Suprapubic skin (tissue), 4 donors: ENCODE measurements around the gene TRIM44. TPM values are rescaled to one million over a fixed set of nuclear protein-coding genes. Genes with fewer than 3 reads are reported as not detected.

Source experiments
- DNase-seq, 2 donors: peaks; one replicate each; pipeline ENCODE4 v3.0.0-alpha.2; 2019; ENCODE audit warnings: low spot score in 2 of 2
- H3K27ac ChIP-seq: fragments of 200-600 bp; sonication (generic); one replicate; pipeline ENCODE4 v1.5.1; 2019
- H3K27me3 ChIP-seq: fragments of 200-600 bp; sonication (generic); one replicate; pipeline ENCODE4 v1.5.1; 2019
- H3K36me3 ChIP-seq: fragments of 200-600 bp; sonication (generic); one replicate; pipeline ENCODE4 v1.5.1; 2019
- H3K4me1 ChIP-seq: fragments of 200-600 bp; sonication (generic); one replicate; pipeline ENCODE4 v1.5.1; 2019
- H3K4me3 ChIP-seq: fragments of 200-600 bp; sonication (generic); one replicate; pipeline ENCODE4 v1.5.1; 2019; ENCODE audit warnings: mild to moderate bottlenecking
- H3K9me3 ChIP-seq: fragments of 200-600 bp; sonication (generic); one replicate; pipeline ENCODE4 v1.5.1; 2019
- EP300 ChIP-seq: sonication (generic); formaldehyde crosslinking; IDR thresholded peaks from one replicate; pipeline ENCODE4 v1.6.1; 2017; ENCODE audit warnings: antibody characterized with exemption
- POLR2A ChIP-seq, 2 donors: fragments of 450-650 bp; IDR thresholded peaks; one replicate each; pipeline ENCODE4 v1.6.1; 2017; ENCODE audit warnings: antibody characterized with exemption in 2 of 2, mild to moderate bottlenecking in 2 of 2, moderate library complexity in 2 of 2
- POLR2AphosphoS5 ChIP-seq, 3 donors: sonication (generic); formaldehyde crosslinking; IDR thresholded peaks; one replicate each; pipeline ENCODE4 v1.6.1; 2017; ENCODE audit warnings: antibody characterized with exemption in 3 of 3
- WGBS: methylation state at CpG from one replicate; pipeline ENCODE4 v1.1.5; 2018; 5-methylcytosine and 5-hydroxymethylcytosine counted together
- total RNA-seq, 4 donors: library from RNA; depleted of rRNA; stranded (reverse); fragments of >200 nt; gene quantifications; one replicate each; pipeline ENCODE4 v1.1.0, GENCODE V29; 2016
- TF ChIP-seq, protein P1 (sequence below), 2 donors: fragments of 200-600 bp in 1 of 2; fragments of 450-650 bp in 1 of 2; sonication (generic) in 1 of 2; IDR thresholded peaks; one replicate each; pipeline ENCODE4 v1.5.1; 2016 to 2019; ENCODE audit warnings: antibody characterized with exemption in 2 of 2, mild to moderate bottlenecking in 1 of 2, moderate library complexity in 1 of 2

TRIM44 gene
- total RNA-seq, 4 donors from 2014 or later: 21.3 to 55.7 (median 31.3) TPM

- TF ChIP-seq POLR2A (IDR thresholded peaks at IDR 0.05) (no peak), EP300 (no peak), POLR2AphosphoS5 (IDR thresholded peaks at IDR 0.05) (no peak)
- TF ChIP-seq, protein P1, sequence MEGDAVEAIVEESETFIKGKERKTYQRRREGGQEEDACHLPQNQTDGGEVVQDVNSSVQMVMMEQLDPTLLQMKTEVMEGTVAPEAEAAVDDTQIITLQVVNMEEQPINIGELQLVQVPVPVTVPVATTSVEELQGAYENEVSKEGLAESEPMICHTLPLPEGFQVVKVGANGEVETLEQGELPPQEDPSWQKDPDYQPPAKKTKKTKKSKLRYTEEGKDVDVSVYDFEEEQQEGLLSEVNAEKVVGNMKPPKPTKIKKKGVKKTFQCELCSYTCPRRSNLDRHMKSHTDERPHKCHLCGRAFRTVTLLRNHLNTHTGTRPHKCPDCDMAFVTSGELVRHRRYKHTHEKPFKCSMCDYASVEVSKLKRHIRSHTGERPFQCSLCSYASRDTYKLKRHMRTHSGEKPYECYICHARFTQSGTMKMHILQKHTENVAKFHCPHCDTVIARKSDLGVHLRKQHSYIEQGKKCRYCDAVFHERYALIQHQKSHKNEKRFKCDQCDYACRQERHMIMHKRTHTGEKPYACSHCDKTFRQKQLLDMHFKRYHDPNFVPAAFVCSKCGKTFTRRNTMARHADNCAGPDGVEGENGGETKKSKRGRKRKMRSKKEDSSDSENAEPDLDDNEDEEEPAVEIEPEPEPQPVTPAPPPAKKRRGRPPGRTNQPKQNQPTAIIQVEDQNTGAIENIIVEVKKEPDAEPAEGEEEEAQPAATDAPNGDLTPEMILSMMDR (IDR thresholded peaks at IDR 0.05): no peak
- 77% methylated on average over 5 of the region's 5 CpGs for WGBS
Measured at GRCh38 chr11:35853971-35854370, 191.4 kb downstream of the TRIM44 start.

DNA sequence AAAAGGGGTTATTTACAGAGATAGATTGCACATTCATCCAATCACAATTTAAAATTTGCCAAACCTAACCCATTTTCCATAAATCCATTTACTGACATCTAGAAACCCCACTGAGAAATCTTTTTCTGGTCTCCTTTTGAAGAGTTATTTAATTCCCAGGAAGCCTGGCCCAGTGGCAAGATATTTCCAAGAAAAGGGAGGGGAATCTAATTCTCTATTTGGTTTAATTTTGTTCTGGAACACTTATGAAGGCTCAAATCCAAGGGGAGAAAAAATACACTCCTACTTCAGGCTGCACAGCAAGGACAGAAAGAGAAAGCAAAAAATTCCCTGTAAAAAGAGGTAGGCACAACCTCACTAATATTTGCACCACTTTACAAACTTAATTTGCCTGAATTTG is 193.1 kb downstream of the TRIM44 start:
- Histone ChIP-seq H3K9me3 (no peaks in the 10 kb centered on the region), H3K4me1 (no peaks in the 10 kb centered on the region), H3K27me3 (no peaks in the 10 kb centered on the region), H3K36me3 (no peaks in the 10 kb centered on the region), H3K27ac (no peak overlapping the region), H3K4me3 (no peak overlapping the region)
- no peak for TF ChIP-seq EP300
- no peak for TF ChIP-seq POLR2A (IDR thresholded peaks at IDR 0.05)
- TF ChIP-seq, protein P1 (IDR thresholded peaks at IDR 0.05): no peak
- TF ChIP-seq POLR2AphosphoS5 (IDR thresholded peaks at IDR 0.05): no peak
- no peak for DNase-seq

More at GRCh38 chr11:35853971-35854370, 191.4 kb downstream of the TRIM44 start:
- no peaks in the 10 kb centered on the region for H3K9me3 ChIP-seq
- no peak overlapping the region for H3K4me3 ChIP-seq
- no peak overlapping the region for H3K27ac ChIP-seq
- no peak for DNase-seq
- H3K27me3 ChIP-seq: no peaks in the 10 kb centered on the region
- H3K36me3 ChIP-seq: no peaks in the 10 kb centered on the region
- H3K4me1 ChIP-seq: no peaks in the 10 kb centered on the region

DNA sequence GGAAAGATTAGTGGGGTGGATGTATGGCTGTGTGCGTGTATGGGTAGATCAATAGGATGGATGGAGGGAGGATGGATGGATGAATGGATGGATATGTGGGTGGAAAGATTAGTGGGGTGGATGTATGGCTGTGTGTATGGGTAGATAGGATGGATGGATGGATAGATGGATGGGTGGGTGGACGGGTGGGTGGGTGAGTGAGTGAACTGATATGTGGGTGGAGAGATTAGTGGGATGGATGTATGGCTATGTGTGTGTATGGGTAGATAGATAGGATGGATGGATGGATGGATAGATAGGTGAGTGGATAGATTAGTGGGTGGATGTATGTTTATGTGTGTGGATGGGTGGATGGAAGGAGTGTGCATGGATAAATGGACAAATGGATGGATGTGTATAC is 193.7 kb downstream of the TRIM44 start:
- no peak for DNase-seq
- 89% methylated on average over 2 of the region's 2 CpGs for WGBS
- Histone ChIP-seq H3K27ac (no peak overlapping the region), H3K4me1 (no peaks in the 10 kb centered on the region), H3K36me3 (no peaks in the 10 kb centered on the region), H3K4me3 (no peak overlapping the region), H3K27me3 (no peaks in the 10 kb centered on the region), H3K9me3 (no peaks in the 10 kb centered on the region)
- TF ChIP-seq, protein P1 (IDR thresholded peaks at IDR 0.05): no peak
- TF ChIP-seq POLR2AphosphoS5 (IDR thresholded peaks at IDR 0.05): no peak
- no peak for TF ChIP-seq EP300
- no peak for TF ChIP-seq POLR2A (IDR thresholded peaks at IDR 0.05)

DNA sequence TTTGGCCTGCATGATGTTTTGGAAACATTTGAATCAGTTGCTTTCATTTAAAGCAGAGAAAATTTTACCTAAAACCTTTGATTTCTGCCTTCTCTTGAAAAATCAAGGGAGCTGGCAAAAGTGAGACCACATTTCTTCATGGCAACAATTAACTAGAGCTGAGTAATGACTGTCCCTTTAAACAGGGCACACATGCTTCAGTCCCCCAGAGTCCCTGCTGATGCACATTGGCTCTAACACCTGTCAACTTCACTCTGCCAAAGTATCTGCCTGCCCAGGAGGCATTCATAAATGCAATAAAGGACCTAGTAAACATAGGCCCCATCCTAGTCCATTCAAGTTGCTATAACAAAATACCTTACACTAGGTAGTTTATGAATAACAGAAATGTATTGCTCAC is 194.2 kb downstream of the TRIM44 start:
- Histone ChIP-seq H3K27ac (no peak overlapping the region), H3K36me3 (no peaks in the 10 kb centered on the region), H3K4me1 (no peaks in the 10 kb centered on the region), H3K4me3 (no peak overlapping the region), H3K9me3 (no peaks in the 10 kb centered on the region), H3K27me3 (no peaks in the 10 kb centered on the region)
- no peak for DNase-seq
- TF ChIP-seq POLR2A (IDR thresholded peaks at IDR 0.05) (no peak), POLR2AphosphoS5 (IDR thresholded peaks at IDR 0.05) (no peak), EP300 (no peak)
- TF ChIP-seq, protein P1 (IDR thresholded peaks at IDR 0.05): no peak

GRCh38 chr11:35857922-35858321 is 195.3 kb downstream of the TRIM44 start:
- H3K9me3 ChIP-seq: no peaks in the 10 kb centered on the region
- TF ChIP-seq, protein P1 (IDR thresholded peaks at IDR 0.05): no peak
- TF ChIP-seq EP300 (no peak), POLR2A (IDR thresholded peaks at IDR 0.05) (no peak), POLR2AphosphoS5 (IDR thresholded peaks at IDR 0.05) (no peak)
- no peaks in the 10 kb centered on the region for H3K4me1 ChIP-seq
- no peaks in the 10 kb centered on the region for H3K36me3 ChIP-seq
- DNase-seq: no peak
- no peaks in the 10 kb centered on the region for H3K27me3 ChIP-seq
- no peak overlapping the region for H3K4me3 ChIP-seq
- 87% methylated on average over 3 of the region's 3 CpGs for WGBS
- H3K27ac ChIP-seq: no peak overlapping the region
